Gastroesophageal sphincter (tissue), 4 donors: Measurements from ENCODE around the gene POLN. TPM values are rescaled to one million over a fixed set of nuclear protein-coding genes. Genes with fewer than 3 reads are reported as not detected.

Experiments
- ATAC-seq: fragments of 150-250 bp; one replicate; pipeline ENCODE4 v1.9.1; 2016; ENCODE audit warnings: mild to moderate bottlenecking, moderate library complexity
- H3K27ac ChIP-seq, 4 donors: fragments of 200-600 bp; sonication (generic) in 3 of 4; 1 replicate in 3 of 4; 2 replicates in 1 of 4; pipeline ENCODE4 v1.5.1; 2016 to 2019
- H3K27me3 ChIP-seq: fragments of 200-600 bp; sonication (generic); one replicate; pipeline ENCODE4 v1.5.1; 2019
- H3K36me3 ChIP-seq, 2 donors: fragments of 200-600 bp; sonication (generic); one replicate each; pipeline ENCODE4 v1.5.1; 2019; ENCODE audit warnings: control low read depth in 1 of 2
- H3K4me1 ChIP-seq, 3 donors: fragments of 200-600 bp; sonication (generic); 1 replicate in 2 of 3; 2 replicates in 1 of 3; pipeline ENCODE4 v1.5.1; 2016 to 2019; ENCODE audit warnings: control low read depth in 2 of 3
- H3K4me3 ChIP-seq, 2 donors: fragments of 200-600 bp; sonication (generic); one replicate each; pipeline ENCODE4 v1.5.1; 2019; ENCODE audit warnings: mild to moderate bottlenecking in 1 of 2, moderate library complexity in 1 of 2
- H3K9me3 ChIP-seq, 3 donors: fragments of 200-600 bp; sonication (generic); one replicate each; pipeline ENCODE4 v1.5.1; 2017 to 2019; ENCODE audit warnings: control low read depth in 2 of 3
- CTCF ChIP-seq, 4 experiments: fragments of 200-600 bp in 2 of 4; fragments of 450-650 bp in 2 of 4; sonication (generic) in 1 of 4; IDR thresholded peaks; one replicate each; pipeline ENCODE4 v1.5.1; 2017 to 2019; ENCODE audit warnings: antibody characterized with exemption in 4 of 4, mild to moderate bottlenecking in 2 of 4, moderate library complexity in 2 of 4
- EP300 ChIP-seq: sonication (generic); formaldehyde crosslinking; IDR thresholded peaks from one replicate; pipeline ENCODE4 v1.6.1; 2017; ENCODE audit warnings: antibody characterized with exemption, mild to moderate bottlenecking
- POLR2A ChIP-seq, 2 donors: fragments of 450-650 bp; IDR thresholded peaks; one replicate each; pipeline ENCODE4 v1.6.1; 2017; ENCODE audit warnings: antibody characterized with exemption in 2 of 2, mild to moderate bottlenecking in 2 of 2, moderate library complexity in 1 of 2
- POLR2AphosphoS5 ChIP-seq: sonication (generic); formaldehyde crosslinking; IDR thresholded peaks from one replicate; pipeline ENCODE4 v1.6.1; 2017; ENCODE audit warnings: antibody characterized with exemption
- WGBS, 2 donors: methylation state at CpG; one replicate each; pipeline ENCODE4 v1.1.5; 2018; ENCODE audit warnings: low coverage in 1 of 2; 5-methylcytosine and 5-hydroxymethylcytosine counted together
- total RNA-seq, 4 donors: library from RNA; depleted of rRNA; stranded (reverse); fragments of >200 nt; gene quantifications; one replicate each; pipeline ENCODE4 v1.1.0, GENCODE V29; 2016

POLN gene
- total RNA-seq, 4 donors from 2014 or later = 1.5 to 4.6 (median 2.6) TPM

GRCh38 chr4:2262944-2263250 lies 21.0 kb upstream of the POLN start:
- 20 to 22% methylated on average over 1 to 7 of the region's 13 CpGs for WGBS, 2 donors
- H3K4me1 ChIP-seq = peaks cover 4 to 84% (median 45%) of the 10 kb centered on the region in 3 donors
- peak overlapping the region; percentile 25 to 93 for H3K4me3 ChIP-seq

GRCh38 chr4:2262145-2262943 lies 20.4 kb upstream of the POLN start:
- Histone ChIP-seq H3K4me3 (peak overlapping the region; percentile 25 to 93), H3K36me3 (peaks cover 0 to 22% of the 10 kb centered on the region in 2 donors), H3K27ac (peak overlapping the region; percentile 62 to 98 (median 97)), H3K27me3 (no peaks in the 10 kb centered on the region), H3K9me3 (no peaks in the 10 kb centered on the region), H3K4me1 (peaks cover 4 to 86% (median 51%) of the 10 kb centered on the region in 3 donors)
- ATAC-seq = peak; percentile 96
- TF ChIP-seq POLR2AphosphoS5 = peak; percentile 86
- TF ChIP-seq EP300 = no peak
- TF ChIP-seq POLR2A (IDR thresholded peaks at IDR 0.05) = peak; percentile 96 to 97
- TF ChIP-seq CTCF (IDR thresholded peaks at IDR 0.05) = peak in 1 of 4 experiments; percentile 3
- no CpG with 5 or more reads among the region's 98 CpGs for WGBS, 2 donors

More at GRCh38 chr4:2262944-2263250, 21.0 kb upstream of the POLN start:
- Histone ChIP-seq H3K36me3 (peaks cover 0 to 18% of the 10 kb centered on the region in 2 donors), H3K27me3 (no peaks in the 10 kb centered on the region), H3K9me3 (no peaks in the 10 kb centered on the region), H3K27ac (peak overlapping the region; percentile 62 to 98 (median 96))
- TF ChIP-seq CTCF (IDR thresholded peaks at IDR 0.05) = no peak
- no peak for TF ChIP-seq POLR2AphosphoS5
- no peak for TF ChIP-seq POLR2A (IDR thresholded peaks at IDR 0.05)
- TF ChIP-seq EP300 = no peak
- no peak for ATAC-seq

GRCh38 chr4:2261853-2262144 lies 19.9 kb upstream of the POLN start, which contains the start of gene MXD4:
MXD4 (minus strand) TSS chr4:2262109; CDS start chr4:2261980, 129 bp downstream.
- peak within 1 kb of the TSS; percentile 71 to 98 (median 97) for H3K27ac ChIP-seq
- peak within 1 kb of the TSS; percentile 64 to 93 for H3K4me3 ChIP-seq
- no peak for ATAC-seq
- WGBS, 2 donors = no CpG with 5 or more reads among the region's 46 CpGs
- TF ChIP-seq CTCF (IDR thresholded peaks at IDR 0.05) = no peak
- TF ChIP-seq POLR2A (IDR thresholded peaks at IDR 0.05) = no peak
- TF ChIP-seq POLR2AphosphoS5 = peak; percentile 40
- no peak for TF ChIP-seq EP300
- no peaks in the 10 kb centered on the region for H3K27me3 ChIP-seq
- no peaks in the 10 kb centered on the region for H3K9me3 ChIP-seq
- peaks cover 0 to 22% of the 10 kb centered on the region in 2 donors for H3K36me3 ChIP-seq
- peaks cover 4 to 86% (median 56%) of the 10 kb centered on the region in 3 donors for H3K4me1 ChIP-seq

- Histone ChIP-seq H3K27ac (peak overlapping the region; percentile 71 to 97 (median 94)), H3K9me3 (no peaks in the 10 kb centered on the region), H3K4me3 (peak overlapping the region; percentile 64 to 93), H3K27me3 (no peaks in the 10 kb centered on the region), H3K36me3 (peaks cover 0 to 22% of the 10 kb centered on the region in 2 donors), H3K4me1 (peaks cover 8 to 86% (median 58%) of the 10 kb centered on the region in 3 donors)
- no CpG with 5 or more reads among the region's 91 CpGs for WGBS, 2 donors
- TF ChIP-seq POLR2AphosphoS5 = no peak
- no peak for TF ChIP-seq CTCF (IDR thresholded peaks at IDR 0.05)
- no peak for TF ChIP-seq EP300
- TF ChIP-seq POLR2A (IDR thresholded peaks at IDR 0.05) = no peak
- ATAC-seq = peak; percentile 27
These were observed 19.4 kb upstream of the POLN start for GRCh38 chr4:2261110-2261852.
